Esophagus squamous epithelium (tissue), 5 donors: ENCODE data around the gene DDX23. TPM values are rescaled to one million over a fixed set of nuclear protein-coding genes. Genes with fewer than 3 reads are reported as not detected.
A peak's percentile ranks its signal among the peaks of the same experiment; 100 is the strongest.
"Not testable (repeated sequence)": the region's sequence is repeated elsewhere in the genome, so short reads cannot be mapped to it uniquely, and the experiment has no call there.

Source experiments
- DNase-seq: peaks from one replicate; lab custom pipeline; 2025; lab: John Stamatoyannopoulos, UW
- H3K27ac ChIP-seq, 4 donors: fragments of 200-600 bp; sonication (generic); one replicate each; pipeline ENCODE4 v1.5.1; 2016 to 2019; ENCODE audit warnings: mild to moderate bottlenecking in 1 of 4
- H3K27me3 ChIP-seq, 4 donors: fragments of 200-600 bp; sonication (generic); 1 replicate in 3 of 4; 2 replicates in 1 of 4; pipeline versions ENCODE4 v1.5.1 to v1.6.0; 2017 to 2021; ENCODE audit warnings: antibody characterized with exemption in 1 of 4
- H3K36me3 ChIP-seq, 3 donors: fragments of 200-600 bp; sonication (generic); one replicate each; pipeline ENCODE4 v1.5.1; 2016 to 2019
- H3K4me1 ChIP-seq, 3 donors: fragments of 200-600 bp; sonication (generic); one replicate each; pipeline ENCODE4 v1.5.1; 2017 to 2019
- H3K4me3 ChIP-seq, 4 donors: fragments of 200-600 bp; sonication (generic); 1 replicate in 3 of 4; 2 replicates in 1 of 4; pipeline ENCODE4 v1.5.1; 2016 to 2019; ENCODE audit warnings: mild to moderate bottlenecking in 2 of 4, moderate library complexity in 1 of 4
- H3K9me3 ChIP-seq, 3 donors: fragments of 200-600 bp; sonication (generic); one replicate each; pipeline ENCODE4 v1.5.1; 2016 to 2019
- POLR2A ChIP-seq, 4 donors: fragments of 450-650 bp; IDR thresholded peaks; one replicate each; pipeline ENCODE4 v1.6.1; 2017; ENCODE audit warnings: antibody characterized with exemption in 4 of 4, mild to moderate bottlenecking in 4 of 4, moderate library complexity in 3 of 4
- WGBS, 2 donors: methylation state at CpG; one replicate each; pipeline ENCODE4 v1.1.5; 2018; 5-methylcytosine and 5-hydroxymethylcytosine counted together
- intact Hi-C: fragments of 100-400 bp; cut with DNase I; formaldehyde crosslinking; loops from one replicate; pipeline ENCODE4 v1.15.0; 2022
- total RNA-seq, 4 donors: library from RNA; depleted of rRNA; stranded (reverse); fragments of >200 nt; gene quantifications; one replicate each; pipeline ENCODE4 v1.1.0, GENCODE V29; 2016
- TF ChIP-seq, protein P1 (sequence below), 6 experiments: fragments of 450-650 bp in 4 of 6; fragments of 200-600 bp in 2 of 6; sonication (generic) in 2 of 6; IDR thresholded peaks; one replicate each; pipeline ENCODE4 v1.5.1; 2016 to 2019; ENCODE audit warnings: antibody characterized with exemption in 6 of 6, mild to moderate bottlenecking in 4 of 6, moderate library complexity in 4 of 6
- donor health status: DM: yes; HTN: yes; CAD: no.

The DDX23 gene
- total RNA-seq, 4 donors from 2014 or later: 46.0 to 71.5 (median 56.7) TPM

DNA sequence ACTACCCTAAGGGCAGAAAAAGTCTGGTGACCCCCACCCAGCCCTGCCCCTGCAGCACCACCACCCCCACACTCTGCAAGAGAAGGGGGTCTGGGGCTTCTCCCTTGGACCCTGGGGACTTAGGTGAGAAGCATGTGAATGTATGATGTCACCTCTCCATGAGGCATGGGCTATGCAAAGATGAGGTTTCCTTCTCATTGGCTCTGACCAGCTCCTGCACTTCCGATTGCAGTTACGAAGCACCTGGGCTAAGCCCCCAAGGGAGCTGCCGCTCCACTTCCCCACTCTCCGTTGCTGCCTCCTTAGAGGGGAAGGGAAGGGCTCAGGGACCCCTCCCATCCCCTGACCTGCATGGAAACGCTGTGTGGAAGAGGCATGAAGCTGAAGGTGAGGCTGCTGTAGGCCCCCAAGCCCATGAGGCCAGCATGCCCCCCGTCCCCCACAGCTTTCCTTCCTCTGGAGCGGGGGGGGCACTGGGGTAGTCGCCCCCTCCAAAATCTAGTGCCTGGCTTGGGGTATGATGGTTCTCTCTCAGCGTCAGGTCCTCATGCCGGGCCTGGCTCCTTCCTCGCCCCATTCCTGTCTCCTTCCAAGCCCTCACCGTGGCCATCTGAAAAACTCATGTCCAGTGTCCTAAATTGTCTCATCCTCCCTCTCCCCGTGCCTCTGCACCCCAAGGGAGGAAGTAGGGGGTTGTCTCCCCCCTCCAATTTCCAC is 5.5 kb upstream of the DDX23 start:
- no peaks in the 10 kb centered on the region for H3K36me3 ChIP-seq
- H3K4me3 ChIP-seq: no peak overlapping the region
- H3K9me3 ChIP-seq: no peaks in the 10 kb centered on the region
- peaks cover 0 to 8% (median 7%) of the 10 kb centered on the region in 3 donors for H3K4me1 ChIP-seq
- DNase-seq: no peak
- H3K27ac ChIP-seq: no peak overlapping the region
- no peak for TF ChIP-seq POLR2A (IDR thresholded peaks at IDR 0.05)
- TF ChIP-seq, protein P1, sequence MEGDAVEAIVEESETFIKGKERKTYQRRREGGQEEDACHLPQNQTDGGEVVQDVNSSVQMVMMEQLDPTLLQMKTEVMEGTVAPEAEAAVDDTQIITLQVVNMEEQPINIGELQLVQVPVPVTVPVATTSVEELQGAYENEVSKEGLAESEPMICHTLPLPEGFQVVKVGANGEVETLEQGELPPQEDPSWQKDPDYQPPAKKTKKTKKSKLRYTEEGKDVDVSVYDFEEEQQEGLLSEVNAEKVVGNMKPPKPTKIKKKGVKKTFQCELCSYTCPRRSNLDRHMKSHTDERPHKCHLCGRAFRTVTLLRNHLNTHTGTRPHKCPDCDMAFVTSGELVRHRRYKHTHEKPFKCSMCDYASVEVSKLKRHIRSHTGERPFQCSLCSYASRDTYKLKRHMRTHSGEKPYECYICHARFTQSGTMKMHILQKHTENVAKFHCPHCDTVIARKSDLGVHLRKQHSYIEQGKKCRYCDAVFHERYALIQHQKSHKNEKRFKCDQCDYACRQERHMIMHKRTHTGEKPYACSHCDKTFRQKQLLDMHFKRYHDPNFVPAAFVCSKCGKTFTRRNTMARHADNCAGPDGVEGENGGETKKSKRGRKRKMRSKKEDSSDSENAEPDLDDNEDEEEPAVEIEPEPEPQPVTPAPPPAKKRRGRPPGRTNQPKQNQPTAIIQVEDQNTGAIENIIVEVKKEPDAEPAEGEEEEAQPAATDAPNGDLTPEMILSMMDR (IDR thresholded peaks at IDR 0.05): no peak
- peaks cover 0 to 8% (median 0%) of the 10 kb centered on the region in 4 donors for H3K27me3 ChIP-seq
- 79 to 87% methylated on average over 4 to 11 of the region's 13 CpGs for WGBS, 2 donors
- intact Hi-C loops: no loop called here

DNA sequence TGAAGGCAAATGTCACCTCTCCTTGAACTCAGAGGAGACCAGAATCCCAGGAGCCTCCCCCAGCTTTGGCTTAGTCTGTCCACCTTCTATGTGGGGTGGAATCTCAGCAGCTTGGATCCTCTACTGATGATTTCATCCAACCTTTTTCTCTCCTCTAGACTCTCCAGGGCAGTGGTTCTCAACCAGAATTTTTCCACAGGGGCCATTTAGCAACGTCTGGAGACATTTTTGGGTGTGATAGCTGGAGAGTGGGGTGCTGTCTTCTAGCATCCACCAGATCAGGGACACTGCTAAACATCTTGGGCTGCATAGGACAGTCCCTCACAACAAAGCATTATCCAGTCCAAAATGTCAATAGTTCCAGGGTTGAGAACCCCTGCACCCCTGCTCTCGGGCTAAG is 4.4 kb upstream of the DDX23 start:
- no peak for DNase-seq
- no peak for TF ChIP-seq POLR2A (IDR thresholded peaks at IDR 0.05)
- TF ChIP-seq, protein P1 (IDR thresholded peaks at IDR 0.05): no peak
- intact Hi-C loops: no loop called here
- H3K9me3 ChIP-seq: no peaks in the 10 kb centered on the region
- H3K4me1 ChIP-seq: peaks cover 0 to 10% (median 7%) of the 10 kb centered on the region in 3 donors
- H3K27me3 ChIP-seq: no peaks in the 10 kb centered on the region
- no peak overlapping the region for H3K27ac ChIP-seq
- H3K36me3 ChIP-seq: no peaks in the 10 kb centered on the region
- H3K4me3 ChIP-seq: no peak overlapping the region
- 49 to 75% methylated on average over 2 of the region's 2 CpGs for WGBS, 2 donors

DNA sequence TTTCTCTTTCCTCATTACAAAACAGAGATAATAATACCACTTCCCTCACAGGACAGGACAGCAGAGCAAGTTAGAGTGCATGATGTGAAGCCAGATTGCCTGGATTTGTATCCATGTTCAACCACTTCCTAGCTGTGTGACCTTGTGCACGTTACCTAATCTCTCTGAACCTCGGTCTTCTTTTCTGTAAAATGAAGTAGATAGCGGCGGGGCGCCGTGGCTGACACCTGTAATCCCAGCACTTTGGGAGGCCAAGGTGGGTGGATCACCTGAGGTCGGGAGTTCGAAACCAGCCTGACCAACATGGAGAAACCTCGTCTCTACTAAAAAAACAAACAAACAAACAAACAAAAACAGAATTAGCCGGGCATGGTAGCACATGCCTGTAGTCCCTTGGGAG is 3.0 kb upstream of the DDX23 start:
- H3K36me3 ChIP-seq, intact Hi-C loops, H3K27me3 ChIP-seq, H3K4me3 ChIP-seq, DNase-seq, H3K9me3 ChIP-seq, H3K27ac ChIP-seq: not testable (repeated sequence)
- WGBS, 2 donors: 59 to 73% methylated on average over 4 to 9 of the region's 10 CpGs
- peaks cover 10 to 24% (median 17%) of the 10 kb centered on the region in 3 donors for H3K4me1 ChIP-seq

DNA sequence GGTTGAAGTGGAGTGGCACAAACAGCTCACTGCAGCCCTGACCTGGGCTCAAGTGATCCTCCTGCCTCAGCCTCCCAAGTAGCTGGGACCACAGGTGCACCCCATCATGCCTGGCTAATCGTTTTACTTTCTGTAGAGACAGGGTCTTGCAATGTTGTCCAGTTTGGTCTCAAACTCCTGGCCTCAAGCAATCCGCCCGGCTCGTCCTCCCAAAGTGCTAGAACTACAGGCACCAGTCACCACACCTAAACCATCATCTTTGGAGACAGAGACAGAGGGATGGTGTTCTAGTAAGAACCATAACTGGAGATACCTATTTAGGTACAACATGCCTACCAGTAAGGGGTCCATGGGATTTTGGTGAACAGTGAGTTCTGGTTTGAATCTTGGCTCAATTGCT is 2.5 kb upstream of the DDX23 start:
- 44 to 81% methylated on average over 1 to 4 of the region's 4 CpGs for WGBS, 2 donors
- DNase-seq: no peak
- Histone ChIP-seq H3K9me3 (no peaks in the 10 kb centered on the region), H3K36me3 (peaks cover 0 to 8% (median 0%) of the 10 kb centered on the region in 3 donors), H3K4me1 (peaks cover 10 to 29% (median 17%) of the 10 kb centered on the region in 3 donors), H3K27me3 (no peaks in the 10 kb centered on the region), H3K4me3 (no peak overlapping the region), H3K27ac (no peak overlapping the region)
- intact Hi-C loops: no loop called here
- TF ChIP-seq POLR2A (IDR thresholded peaks at IDR 0.05): no peak
- TF ChIP-seq, protein P1 (IDR thresholded peaks at IDR 0.05): no peak

DNA sequence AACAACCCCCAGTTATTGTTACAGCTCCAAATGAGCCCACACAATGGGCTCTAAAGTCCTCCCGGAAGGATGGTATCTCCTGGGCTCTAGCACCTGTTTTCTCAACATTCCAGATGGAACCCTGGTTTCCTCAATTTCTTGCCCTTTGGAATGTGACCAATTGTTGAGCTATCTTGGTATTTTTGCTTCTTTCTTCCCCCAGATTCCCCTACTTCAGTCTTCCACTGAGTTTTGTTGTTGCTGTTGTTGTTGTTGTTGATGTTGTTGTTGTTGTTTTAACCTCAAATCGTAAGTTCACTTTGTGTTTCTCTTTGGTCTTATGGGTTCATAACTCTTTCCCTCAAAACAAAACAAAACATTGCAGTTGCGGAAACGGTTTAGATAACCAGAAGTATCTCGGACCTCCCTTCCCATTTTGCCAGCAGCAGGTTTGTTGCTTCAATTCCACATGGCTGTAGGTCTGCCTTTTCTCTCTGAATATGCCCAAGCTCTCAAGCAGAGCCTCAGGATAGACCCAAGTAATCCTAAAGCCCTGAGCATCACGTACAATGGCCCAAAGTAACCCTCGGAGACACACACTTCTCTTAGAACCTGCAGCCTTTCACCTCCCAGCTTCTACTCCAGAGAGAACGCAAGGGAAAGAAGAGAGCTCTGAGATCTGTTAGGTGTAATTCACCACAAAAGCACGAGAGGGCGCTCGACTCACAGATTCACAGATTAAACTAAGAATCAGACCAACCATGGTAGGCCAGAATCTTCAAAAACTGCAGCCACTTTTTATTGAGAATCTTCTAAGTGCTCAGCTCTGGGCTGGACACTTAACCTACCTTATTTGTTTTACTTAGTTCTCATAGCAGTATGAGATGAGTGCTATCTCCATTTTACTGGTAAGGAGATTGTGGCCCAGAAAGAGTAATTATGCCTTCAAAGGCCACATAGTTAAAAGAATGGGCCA is 1.0 kb upstream of the DDX23 start:
- H3K4me1 ChIP-seq: peaks cover 10 to 44% (median 17%) of the 10 kb centered on the region in 3 donors
- TF ChIP-seq POLR2A (IDR thresholded peaks at IDR 0.05): no peak
- TF ChIP-seq, protein P1 (IDR thresholded peaks at IDR 0.05): peak; percentile 74 to 95 (median 92)
- H3K27me3 ChIP-seq: no peaks in the 10 kb centered on the region
- 1 to 2% methylated on average over 8 to 9 of the region's 11 CpGs for WGBS, 2 donors
- intact Hi-C loops: loop anchor here (2.0 kb wide), 1 partner anchor 38 kb away; no protein-coding TSS in a partner anchor
- peaks cover 0 to 21% (median 0%) of the 10 kb centered on the region in 3 donors for H3K36me3 ChIP-seq
- peak; percentile 33 for DNase-seq
- peak overlapping the region; percentile 89 to 92 (median 90) for H3K27ac ChIP-seq
- H3K9me3 ChIP-seq: no peaks in the 10 kb centered on the region
- peak overlapping the region; percentile 74 to 99 (median 95) for H3K4me3 ChIP-seq

DNA sequence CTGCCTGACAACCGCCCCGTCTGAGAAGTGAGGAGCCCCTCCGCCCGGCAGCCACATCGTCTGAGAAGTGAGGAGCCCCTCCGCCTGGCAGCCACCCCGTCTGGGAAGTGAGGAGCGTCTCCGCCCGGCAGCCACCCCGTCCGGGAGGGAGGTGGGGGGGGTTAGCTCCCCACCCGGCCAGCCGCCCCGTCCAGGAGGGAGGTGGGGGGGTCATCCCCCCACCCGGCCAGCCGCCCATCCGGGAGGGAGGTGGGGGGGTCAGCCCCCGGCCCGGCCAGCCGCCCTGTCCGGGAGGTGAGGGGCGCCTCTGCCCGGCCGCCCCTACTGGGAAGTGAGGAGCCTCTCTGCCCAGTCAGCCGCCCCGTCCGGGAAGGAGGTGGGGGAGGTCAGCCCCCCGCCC is 9.9 kb downstream of the DDX23 start:
- intact Hi-C loops, H3K9me3 ChIP-seq: not testable (repeated sequence)

More for the DNA sequence above, 9.9 kb downstream of the DDX23 start:
- no CpG with 5 or more reads among the region's 29 CpGs for WGBS, 2 donors
- H3K27me3 ChIP-seq, H3K27ac ChIP-seq, DNase-seq, H3K4me3 ChIP-seq, H3K4me1 ChIP-seq: not testable (repeated sequence)
- peaks cover 16 to 93% (median 55%) of the 10 kb centered on the region in 3 donors for H3K36me3 ChIP-seq
